ENCODE measurements around the gene ADA. TPM values are rescaled to one million over a fixed set of nuclear protein-coding genes. Genes with fewer than 3 reads are reported as not detected.
A peak's percentile ranks its signal among the peaks of the same experiment; 100 is the strongest.

Gene ADA
- total and polyA plus RNA-seq, 3 experiments from 2014 or later: 21.1 to 56.4 (median 21.3) TPM

- Histone ChIP-seq H3K27ac (ENCODE audit: low read depth, low read length) (no peak overlapping the region), H3K27me3 (ENCODE audit: insufficient read depth, low read length, poor library complexity, severe bottlenecking) (no peaks in the 10 kb centered on the region), H3K36me3 (ENCODE audit: insufficient read depth, low read length) (no peaks in the 10 kb centered on the region), H3K9me3 (ENCODE audit: low read length) (no peaks in the 10 kb centered on the region), H3K4me1 (ENCODE audit: insufficient read depth, low read length) (peaks cover 9% of the 10 kb centered on the region), H3K4me3 (ENCODE audit: low read length) (no peak overlapping the region)
- Mint-ChIP-seq H3K27ac (no peak overlapping the region), H3K4me3 (no peak overlapping the region), H3K9me3 (no peaks in the 10 kb centered on the region), H3K27me3 (no peaks in the 10 kb centered on the region), H3K36me3 (no peaks in the 10 kb centered on the region), H3K4me1 (peaks cover 7 to 14% (median 9%) of the 10 kb centered on the region in 3 donors)
- DNase-seq: no peak
- ChIA-PET POLR2A (no interaction called here), CTCF (interaction anchor here (1.1 to 1.6 kb wide), 2 partner anchors 10 to 216 kb away, joined by 3 to 4 read pairs; no protein-coding TSS in a partner anchor)
Observed at GRCh38 chr20:44600758-44601201, 50.7 kb downstream of the ADA start.

GRCh38 chr20:44600301-44600700 lies 51.2 kb downstream of the ADA start:
- no peaks in the 10 kb centered on the region for H3K27me3 ChIP-seq (ENCODE audit: insufficient read depth, low read length, poor library complexity, severe bottlenecking)
- Mint-ChIP-seq H3K4me1 (peaks cover 7 to 14% (median 9%) of the 10 kb centered on the region in 3 donors), H3K4me3 (no peak overlapping the region), H3K27ac (peak overlapping the region in 1 of 8 donors; percentile 24), H3K36me3 (no peaks in the 10 kb centered on the region), H3K9me3 (no peaks in the 10 kb centered on the region), H3K27me3 (no peaks in the 10 kb centered on the region)
- ChIA-PET POLR2A (no interaction called here), CTCF (interaction anchor here (1.1 to 1.6 kb wide), 2 partner anchors 10 to 216 kb away, joined by 3 to 4 read pairs; no protein-coding TSS in a partner anchor)
- H3K27ac ChIP-seq (ENCODE audit: low read depth, low read length): no peak overlapping the region
- H3K4me3 ChIP-seq (ENCODE audit: low read length): no peak overlapping the region
- H3K36me3 ChIP-seq (ENCODE audit: insufficient read depth, low read length): no peaks in the 10 kb centered on the region
- H3K4me1 ChIP-seq (ENCODE audit: insufficient read depth, low read length): peaks cover 9% of the 10 kb centered on the region
- DNase-seq: no peak
- H3K9me3 ChIP-seq (ENCODE audit: low read length): no peaks in the 10 kb centered on the region

GRCh38 chr20:44599715-44600114 lies 51.8 kb downstream of the ADA start:
- Mint-ChIP-seq H3K4me3 (no peak overlapping the region), H3K27ac (peak overlapping the region in 1 of 8 donors; percentile 23), H3K4me1 (peaks cover 7 to 14% (median 9%) of the 10 kb centered on the region in 3 donors), H3K36me3 (no peaks in the 10 kb centered on the region), H3K27me3 (no peaks in the 10 kb centered on the region), H3K9me3 (no peaks in the 10 kb centered on the region)
- ChIA-PET POLR2A (no interaction called here), CTCF (interaction anchor here (1.1 kb wide), 1 partner anchor 11 kb away, joined by 3 read pairs; no protein-coding TSS in a partner anchor)
- Histone ChIP-seq H3K27ac (ENCODE audit: low read depth, low read length) (no peak overlapping the region), H3K36me3 (ENCODE audit: insufficient read depth, low read length) (no peaks in the 10 kb centered on the region), H3K27me3 (ENCODE audit: insufficient read depth, low read length, poor library complexity, severe bottlenecking) (no peaks in the 10 kb centered on the region), H3K9me3 (ENCODE audit: low read length) (no peaks in the 10 kb centered on the region), H3K4me3 (ENCODE audit: low read length) (no peak overlapping the region), H3K4me1 (ENCODE audit: insufficient read depth, low read length) (peaks cover 9% of the 10 kb centered on the region)
- DNase-seq: no peak

GRCh38 chr20:44598423-44599305 lies 52.8 kb downstream of the ADA start:
- no peak overlapping the region for H3K4me3 ChIP-seq (ENCODE audit: low read length)
- POLR2A ChIA-PET: no interaction called here
- no peaks in the 10 kb centered on the region for H3K27me3 Mint-ChIP-seq

GRCh38 chr20:44597930-44598329 lies 53.6 kb downstream of the ADA start:
- H3K27me3 ChIP-seq (ENCODE audit: insufficient read depth, low read length, poor library complexity, severe bottlenecking): no peaks in the 10 kb centered on the region
- H3K9me3 ChIP-seq (ENCODE audit: low read length): no peaks in the 10 kb centered on the region
- Mint-ChIP-seq H3K27ac (peak overlapping the region in 2 of 8 donors; percentile 31 to 74), H3K9me3 (no peaks in the 10 kb centered on the region), H3K4me3 (no peak overlapping the region), H3K36me3 (no peaks in the 10 kb centered on the region), H3K4me1 (peaks cover 7 to 14% (median 9%) of the 10 kb centered on the region in 3 donors), H3K27me3 (no peaks in the 10 kb centered on the region)
- CTCF ChIA-PET: interaction anchor here (0.9 to 1.5 kb wide), 4 partner anchors 10 to 286 kb away, joined by 3 to 4 read pairs (median 3); no protein-coding TSS in a partner anchor
- DNase-seq: no peak
- no peaks in the 10 kb centered on the region for H3K36me3 ChIP-seq (ENCODE audit: insufficient read depth, low read length)
- H3K4me1 ChIP-seq (ENCODE audit: insufficient read depth, low read length): peaks cover 9% of the 10 kb centered on the region
- POLR2A ChIA-PET: no interaction called here
- no peak overlapping the region for H3K4me3 ChIP-seq (ENCODE audit: low read length)
- no peak overlapping the region for H3K27ac ChIP-seq (ENCODE audit: low read depth, low read length)

More at GRCh38 chr20:44598423-44599305, 52.8 kb downstream of the ADA start:
- Histone ChIP-seq H3K27ac (ENCODE audit: low read depth, low read length) (no peak overlapping the region), H3K9me3 (ENCODE audit: low read length) (no peaks in the 10 kb centered on the region), H3K27me3 (ENCODE audit: insufficient read depth, low read length, poor library complexity, severe bottlenecking) (no peaks in the 10 kb centered on the region), H3K4me1 (ENCODE audit: insufficient read depth, low read length) (peaks cover 9% of the 10 kb centered on the region), H3K36me3 (ENCODE audit: insufficient read depth, low read length) (no peaks in the 10 kb centered on the region)
- Mint-ChIP-seq H3K27ac (peak overlapping the region in 6 of 8 donors; percentile 17 to 74 (median 43)), H3K9me3 (no peaks in the 10 kb centered on the region), H3K4me1 (peaks cover 7 to 14% (median 9%) of the 10 kb centered on the region in 3 donors), H3K36me3 (no peaks in the 10 kb centered on the region), H3K4me3 (no peak overlapping the region)
- CTCF ChIA-PET: interaction anchor here (0.9 to 1.5 kb wide), 4 partner anchors 11 to 287 kb away, joined by 3 to 4 read pairs (median 3); no protein-coding TSS in a partner anchor
- DNase-seq: no peak

GRCh38 chr20:44597516-44597915 lies 54.0 kb downstream of the ADA start:
- ChIA-PET CTCF (interaction anchor here (1.2 kb wide), 1 partner anchor 10 kb away, joined by 3 read pairs; no protein-coding TSS in a partner anchor), POLR2A (no interaction called here)
- Mint-ChIP-seq H3K9me3 (no peaks in the 10 kb centered on the region), H3K27ac (peak overlapping the region in 2 of 8 donors; percentile 6 to 47), H3K4me1 (peaks cover 7 to 14% (median 9%) of the 10 kb centered on the region in 3 donors), H3K27me3 (no peaks in the 10 kb centered on the region), H3K4me3 (no peak overlapping the region), H3K36me3 (no peaks in the 10 kb centered on the region)
- Histone ChIP-seq H3K27me3 (ENCODE audit: insufficient read depth, low read length, poor library complexity, severe bottlenecking) (no peaks in the 10 kb centered on the region), H3K27ac (ENCODE audit: low read depth, low read length) (no peak overlapping the region), H3K4me1 (ENCODE audit: insufficient read depth, low read length) (peaks cover 9% of the 10 kb centered on the region), H3K36me3 (ENCODE audit: insufficient read depth, low read length) (no peaks in the 10 kb centered on the region), H3K4me3 (ENCODE audit: low read length) (no peak overlapping the region), H3K9me3 (ENCODE audit: low read length) (no peaks in the 10 kb centered on the region)
- DNase-seq: no peak

- no peak for DNase-seq
- peaks cover 9% of the 10 kb centered on the region for H3K4me1 ChIP-seq (ENCODE audit: insufficient read depth, low read length)
- no peaks in the 10 kb centered on the region for H3K36me3 ChIP-seq (ENCODE audit: insufficient read depth, low read length)
- no peak overlapping the region for H3K27ac ChIP-seq (ENCODE audit: low read depth, low read length)
- H3K27me3 Mint-ChIP-seq: no peaks in the 10 kb centered on the region
- no peaks in the 10 kb centered on the region for H3K9me3 ChIP-seq (ENCODE audit: low read length)
- ChIA-PET POLR2A (no interaction called here), CTCF (interaction anchor here (0.6 kb wide), 1 partner anchor 79 kb away, joined by 4 read pairs; no protein-coding TSS in a partner anchor)
- no peaks in the 10 kb centered on the region for H3K9me3 Mint-ChIP-seq
- no peak overlapping the region for H3K4me3 ChIP-seq (ENCODE audit: low read length)
- H3K4me3 Mint-ChIP-seq: no peak overlapping the region
- H3K4me1 Mint-ChIP-seq: peaks cover 7 to 14% (median 9%) of the 10 kb centered on the region in 3 donors
- H3K27me3 ChIP-seq (ENCODE audit: insufficient read depth, low read length, poor library complexity, severe bottlenecking): no peaks in the 10 kb centered on the region
- no peaks in the 10 kb centered on the region for H3K36me3 Mint-ChIP-seq
- H3K27ac Mint-ChIP-seq: peak overlapping the region in 1 of 8 donors; percentile 22
Observed at GRCh38 chr20:44596876-44597275, 54.6 kb downstream of the ADA start.

GRCh38 chr20:44596010-44596409 lies 55.5 kb downstream of the ADA start:
- H3K9me3 Mint-ChIP-seq: no peaks in the 10 kb centered on the region
- Histone ChIP-seq H3K27ac (ENCODE audit: low read depth, low read length) (no peak overlapping the region), H3K27me3 (ENCODE audit: insufficient read depth, low read length, poor library complexity, severe bottlenecking) (no peaks in the 10 kb centered on the region), H3K36me3 (ENCODE audit: insufficient read depth, low read length) (no peaks in the 10 kb centered on the region), H3K4me3 (ENCODE audit: low read length) (no peak overlapping the region), H3K9me3 (ENCODE audit: low read length) (no peaks in the 10 kb centered on the region), H3K4me1 (ENCODE audit: insufficient read depth, low read length) (peaks cover 9% of the 10 kb centered on the region)
- peaks cover 7 to 14% (median 9%) of the 10 kb centered on the region in 3 donors for H3K4me1 Mint-ChIP-seq
- H3K27me3 Mint-ChIP-seq: no peaks in the 10 kb centered on the region
- CTCF ChIA-PET: no interaction called here
- DNase-seq: no peak
- peak overlapping the region in 1 of 8 donors; percentile 27 for H3K27ac Mint-ChIP-seq
- H3K4me3 Mint-ChIP-seq: no peak overlapping the region
- POLR2A ChIA-PET: no interaction called here
- H3K36me3 Mint-ChIP-seq: no peaks in the 10 kb centered on the region
